CD4-positive, alpha-beta T cell (primary cell): Measurements from ENCODE around the gene GIMAP5. TPM values are rescaled to one million over a fixed set of nuclear protein-coding genes. Genes with fewer than 3 reads are reported as not detected.
A peak's percentile ranks its signal among the peaks of the same experiment; 100 is the strongest.

Experiments used
- ATAC-seq: fragments of 200-7000 bp; cut with Tn5 transposase; one replicate; pipeline ENCODE4 v1.10.0; 2022; ENCODE audit warnings: mild to moderate bottlenecking; ENCODE audit not compliant: poor library complexity
- CTCF ChIA-PET: fragments of 350-600 bp; sonication (Branson Sonifier 250); formaldehyde crosslinking; loops from one replicate; lab custom pipeline; 2021; ENCODE audit warnings: antibody characterized with exemption, inconsistent platforms; lab: Charles Lee
- POLR2A ChIA-PET: fragments of 350-600 bp; sonication (Branson Sonifier 250); formaldehyde crosslinking; loops from one replicate; lab custom pipeline; 2021; ENCODE audit warnings: antibody characterized with exemption, inconsistent platforms; lab: Charles Lee
- DNase-seq, 14 experiments: peaks; one replicate each; pipeline ENCODE4 v3.0.0-alpha.2; 2013 to 2020; ENCODE audit warnings: mixed read lengths in 2 of 14
- H3K27ac ChIP-seq, 2 donors: one replicate each; pipeline versions ENCODE4 v1.5.1 to v1.7.0; 2013; ENCODE audit warnings: low read length in 2 of 2, low read depth in 1 of 2, mild to moderate bottlenecking in 1 of 2
- H3K27me3 ChIP-seq, 2 experiments: 1 replicate in 1 of 2; 2 replicates in 1 of 2; pipeline versions ENCODE4 v1.6.1 to v1.7.0; 2013; ENCODE audit warnings: low read length in 2 of 2, control low read depth in 1 of 2, mild to moderate bottlenecking in 1 of 2, moderate library complexity in 1 of 2; ENCODE audit not compliant: insufficient read depth in 2 of 2, control insufficient read depth in 1 of 2
- H3K36me3 ChIP-seq: one replicate; pipeline ENCODE4 v1.6.1; 2013; ENCODE audit warnings: low read length, control low read depth; ENCODE audit not compliant: insufficient read depth
- H3K4me1 ChIP-seq: one replicate; pipeline ENCODE4 v1.6.1; 2013; ENCODE audit warnings: low read length, control low read depth; ENCODE audit not compliant: insufficient read depth
- H3K4me3 ChIP-seq: one replicate; pipeline ENCODE4 v1.5.1; 2013; ENCODE audit warnings: mild to moderate bottlenecking, low read length, moderate library complexity
- H3K9me3 ChIP-seq, 2 experiments: 1 replicate in 1 of 2; 2 replicates in 1 of 2; pipeline versions ENCODE4 v1.6.1 to v1.7.0; 2013; ENCODE audit warnings: low read length in 2 of 2, mild to moderate bottlenecking in 2 of 2, control low read depth in 1 of 2, moderate library complexity in 1 of 2; ENCODE audit not compliant: control insufficient read depth in 1 of 2, insufficient read depth in 1 of 2
- H3K27ac Mint-ChIP-seq: one replicate; pipeline ENCODE4 v1.8.0; 2020; ENCODE audit warnings: mixed read lengths
- H3K27me3 Mint-ChIP-seq: one replicate; pipeline ENCODE4 v1.8.0; 2021; ENCODE audit warnings: mixed read lengths
- H3K36me3 Mint-ChIP-seq: one replicate; pipeline ENCODE4 v1.8.0; 2021; ENCODE audit warnings: low read depth, mixed read lengths
- H3K4me1 Mint-ChIP-seq: one replicate; pipeline ENCODE4 v1.8.0; 2021; ENCODE audit warnings: low read depth, mixed read lengths
- H3K4me3 Mint-ChIP-seq: one replicate; pipeline ENCODE4 v1.8.0; 2020; ENCODE audit warnings: mild to moderate bottlenecking, mixed read lengths
- H3K9me3 Mint-ChIP-seq: one replicate; pipeline ENCODE4 v1.8.0; 2020; ENCODE audit warnings: mixed read lengths
- CTCF ChIP-seq: fragments of 200-600 bp; IDR thresholded peaks from one replicate; pipeline ENCODE4 v1.8.0; 2022; ENCODE audit warnings: antibody characterized with exemption, mild to moderate bottlenecking
- intact Hi-C, 2 experiments: fragments of 100-400 bp; cut with DNase I in 1 of 2; cut with micrococcal nuclease in 1 of 2; formaldehyde crosslinking; loops; one replicate each; pipeline versions ENCODE4 v1.15.1 to v1.9.0; 2023 to 2025; cut with DNase I, micrococcal nuclease
- total RNA-seq, 174 experiments: library from RNA in 2 of 174; stranded (reverse) in 2 of 174; gene quantifications; one replicate each; pipeline ENCODE4 v1.2.3 and lab custom pipeline; 2021 to 2026

GIMAP5 gene
- total RNA-seq, 2 experiments from 2014 or later = 31.3 to 35.2 TPM

GRCh38 chr7:150738591-150739001 is 1.4 kb downstream of the GIMAP5 start:
- peaks cover 56% of the 10 kb centered on the region for H3K36me3 ChIP-seq
- H3K4me1 Mint-ChIP-seq = peaks cover 74% of the 10 kb centered on the region
- ChIA-PET POLR2A (interaction anchor here (0.6 to 4.6 kb wide), 23 partner anchors 9 to 333 kb away, joined by 3 to 50 read pairs (median 7); partner anchors contain the start of genes GIMAP1, GIMAP2, GIMAP4 and GIMAP6), CTCF (interaction anchor here (0.6 to 2.4 kb wide), 7 partner anchors 17 to 290 kb away, joined by 3 to 12 read pairs (median 5); partner anchors contain the start of genes GIMAP1 and GIMAP2)
- intact Hi-C loops = loop anchor here (1.0 to 5.0 kb wide), 7 partner anchors 51 to 290 kb away; partner anchors contain the start of genes GIMAP2 (in 1 of the 2), GIMAP4 (in 1 of the 2) and GIMAP6 (in 1 of the 2)
- H3K27ac ChIP-seq = peak overlapping the region; percentile 80 to 87
- no peak for ATAC-seq
- H3K27me3 ChIP-seq = no peaks in the 10 kb centered on the region
- H3K36me3 Mint-ChIP-seq = peaks cover 68% of the 10 kb centered on the region
- peaks cover 59% of the 10 kb centered on the region for H3K4me1 ChIP-seq
- H3K27me3 Mint-ChIP-seq = no peaks in the 10 kb centered on the region
- DNase-seq = peak in 2 of 14 experiments; percentile 28 to 65
- H3K9me3 ChIP-seq = no peaks in the 10 kb centered on the region
- TF ChIP-seq CTCF = no peak
- H3K4me3 Mint-ChIP-seq = peak overlapping the region; percentile 96
- H3K27ac Mint-ChIP-seq = peak overlapping the region; percentile 87
- H3K9me3 Mint-ChIP-seq = no peaks in the 10 kb centered on the region
- peak overlapping the region; percentile 65 for H3K4me3 ChIP-seq

GRCh38 chr7:150739033-150739432 is 1.8 kb downstream of the GIMAP5 start:
- TF ChIP-seq CTCF = no peak
- no peak for ATAC-seq
- peak overlapping the region; percentile 96 for H3K4me3 Mint-ChIP-seq
- no peaks in the 10 kb centered on the region for H3K9me3 ChIP-seq
- peak in 2 of 14 experiments; percentile 27 to 47 for DNase-seq
- no peaks in the 10 kb centered on the region for H3K9me3 Mint-ChIP-seq
- H3K4me1 Mint-ChIP-seq = peaks cover 74% of the 10 kb centered on the region
- peaks cover 59% of the 10 kb centered on the region for H3K4me1 ChIP-seq
- ChIA-PET CTCF (interaction anchor here (1.1 to 2.4 kb wide), 5 partner anchors 17 to 290 kb away, joined by 3 to 12 read pairs (median 5); partner anchors contain the start of genes GIMAP1 and GIMAP2), POLR2A (interaction anchor here (0.8 to 4.6 kb wide), 19 partner anchors 9 to 333 kb away, joined by 3 to 50 read pairs (median 10); partner anchors contain the start of genes GIMAP1, GIMAP2, GIMAP4 and GIMAP6)
- peaks cover 72% of the 10 kb centered on the region for H3K36me3 Mint-ChIP-seq
- H3K27ac ChIP-seq = peak overlapping the region; percentile 80 to 87
- intact Hi-C loops = loop anchor here (1.0 to 5.0 kb wide), 6 partner anchors 52 to 291 kb away; partner anchors contain the start of genes GIMAP2 (in 1 of the 2), GIMAP4 (in 1 of the 2) and GIMAP6 (in 1 of the 2)
- H3K36me3 ChIP-seq = peaks cover 60% of the 10 kb centered on the region
- H3K27me3 Mint-ChIP-seq = no peaks in the 10 kb centered on the region
- H3K27me3 ChIP-seq = no peaks in the 10 kb centered on the region
- peak overlapping the region; percentile 87 for H3K27ac Mint-ChIP-seq
- peak overlapping the region; percentile 65 for H3K4me3 ChIP-seq

- ATAC-seq = no peak
- intact Hi-C loops = loop anchor here in 1 of 2 experiments (5.0 kb wide), 3 partner anchors 53 to 373 kb away; partner anchors contain the start of genes GIMAP2 and REPIN1
- ChIA-PET CTCF (interaction anchor here (1.9 to 3.6 kb wide), 2 partner anchors 291 kb away, joined by 12 to 16 read pairs; no protein-coding TSS in a partner anchor), POLR2A (interaction anchor here (1.0 to 8.9 kb wide), 11 partner anchors 8 to 290 kb away, joined by 3 to 88 read pairs (median 14); partner anchors contain the start of genes GIMAP1, GIMAP2, GIMAP4 and GIMAP6)
- Mint-ChIP-seq H3K4me1 (peaks cover 74% of the 10 kb centered on the region), H3K9me3 (no peaks in the 10 kb centered on the region), H3K36me3 (peaks cover 83% of the 10 kb centered on the region), H3K27me3 (no peaks in the 10 kb centered on the region), H3K4me3 (peak overlapping the region; percentile 99), H3K27ac (peak overlapping the region; percentile 87)
- Histone ChIP-seq H3K4me1 (peaks cover 59% of the 10 kb centered on the region), H3K4me3 (peak overlapping the region; percentile 65), H3K27ac (peak overlapping the region; percentile 64 to 87), H3K36me3 (peaks cover 69% of the 10 kb centered on the region), H3K27me3 (no peaks in the 10 kb centered on the region), H3K9me3 (no peaks in the 10 kb centered on the region)
- TF ChIP-seq CTCF = no peak
- DNase-seq = peak in 5 of 14 experiments; percentile 39 to 66 (median 44)
Observed at GRCh38 chr7:150740053-150740452, 2.8 kb downstream of the GIMAP5 start.
